GM18517 (cell line): ENCODE data around the gene KDM4C.
"Not testable (repeated sequence)": the region's sequence is repeated elsewhere in the genome, so short reads cannot be mapped to it uniquely, and the experiment has no call there.

Experiments used
- ATAC-seq: cut with Tn5 transposase; IDR thresholded peaks from one replicate; pipeline ENCODE4 v1.9.1; 2021; ENCODE audit warnings: mild to moderate bottlenecking, moderate library complexity; ENCODE audit not compliant: unreplicated experiment

KDM4C gene

GRCh38 chr9:6802926-6803325, 45.2 kb downstream of the KDM4C start:
- no peak for ATAC-seq

- no peak for ATAC-seq
Observed at GRCh38 chr9:6805532-6805931, 47.8 kb downstream of the KDM4C start.

GRCh38 chr9:6806318-6806717, 48.5 kb downstream of the KDM4C start:
- not testable (repeated sequence) for ATAC-seq

GRCh38 chr9:6807669-6808068, 49.9 kb downstream of the KDM4C start:
- ATAC-seq, result not testable (repeated sequence)

- ATAC-seq, result no peak
Observed at GRCh38 chr9:6811436-6811835, 53.7 kb downstream of the KDM4C start.

- no peak for ATAC-seq
Observed at GRCh38 chr9:6816581-6816980, 58.8 kb downstream of the KDM4C start.

GRCh38 chr9:6818292-6818922, 60.6 kb downstream of the KDM4C start:
- no peak for ATAC-seq

GRCh38 chr9:6819112-6819511, 61.3 kb downstream of the KDM4C start:
- no peak for ATAC-seq

- ATAC-seq, result no peak
Observed at GRCh38 chr9:6819529-6819928, 61.8 kb downstream of the KDM4C start.

GRCh38 chr9:6822696-6823095, 64.9 kb downstream of the KDM4C start:
- no peak for ATAC-seq

- no peak for ATAC-seq
Observed at GRCh38 chr9:6827439-6828145, 69.8 kb downstream of the KDM4C start.

- ATAC-seq, result no peak
Observed at GRCh38 chr9:6829027-6829426, 71.3 kb downstream of the KDM4C start.

GRCh38 chr9:6829536-6829935, 71.8 kb downstream of the KDM4C start:
- no peak for ATAC-seq

GRCh38 chr9:6833518-6834192, 75.9 kb downstream of the KDM4C start:
- ATAC-seq, result no peak

- no peak for ATAC-seq
Observed at GRCh38 chr9:6834306-6834705, 76.5 kb downstream of the KDM4C start.

GRCh38 chr9:6838158-6838557, 80.4 kb downstream of the KDM4C start:
- ATAC-seq, result no peak

GRCh38 chr9:6842584-6842947, 84.8 kb downstream of the KDM4C start:
- ATAC-seq, result no peak

GRCh38 chr9:6843742-6844141, 86.0 kb downstream of the KDM4C start:
- no peak for ATAC-seq

- ATAC-seq, result no peak
Observed at GRCh38 chr9:6844267-6844666, 86.5 kb downstream of the KDM4C start.

- ATAC-seq, result no peak
Observed at GRCh38 chr9:6845128-6845826, 87.5 kb downstream of the KDM4C start.

GRCh38 chr9:6845880-6846279, 88.1 kb downstream of the KDM4C start:
- no peak for ATAC-seq
